Kidney glomerular epithelial cell (primary cell): ENCODE measurements around the gene WDFY4.

Experiments used
- DNase-seq: peaks from one replicate; lab custom pipeline; 2025; lab: John Stamatoyannopoulos, UW

Gene WDFY4

DNA sequence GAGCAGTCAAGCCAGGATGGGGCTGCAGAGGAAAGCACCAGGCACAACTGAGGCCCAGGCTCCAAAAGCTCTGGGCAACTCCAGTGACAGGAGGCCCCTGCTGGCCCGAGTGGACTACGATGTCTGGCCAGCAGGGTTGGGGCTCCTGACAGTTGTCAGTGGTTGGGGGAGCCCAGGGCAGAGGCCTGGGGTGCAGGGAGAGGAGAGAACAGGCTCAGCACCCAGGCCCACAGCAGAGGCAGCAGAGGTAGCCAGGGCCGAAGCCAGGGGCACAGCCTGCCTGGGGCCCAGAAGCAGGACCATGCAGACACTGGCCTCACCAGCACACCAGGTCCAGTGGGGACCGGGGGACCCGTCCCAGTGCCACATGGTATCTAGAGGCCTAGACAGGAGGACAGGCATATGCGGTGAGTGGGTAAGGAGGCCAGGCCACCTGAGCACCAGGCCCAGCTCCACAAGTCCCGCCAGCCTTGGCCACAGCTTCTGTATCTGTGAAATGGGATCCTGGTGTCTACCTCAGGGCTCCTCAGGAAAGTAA lies 301.0 kb downstream of the WDFY4 start:
- no peak for DNase-seq

DNA sequence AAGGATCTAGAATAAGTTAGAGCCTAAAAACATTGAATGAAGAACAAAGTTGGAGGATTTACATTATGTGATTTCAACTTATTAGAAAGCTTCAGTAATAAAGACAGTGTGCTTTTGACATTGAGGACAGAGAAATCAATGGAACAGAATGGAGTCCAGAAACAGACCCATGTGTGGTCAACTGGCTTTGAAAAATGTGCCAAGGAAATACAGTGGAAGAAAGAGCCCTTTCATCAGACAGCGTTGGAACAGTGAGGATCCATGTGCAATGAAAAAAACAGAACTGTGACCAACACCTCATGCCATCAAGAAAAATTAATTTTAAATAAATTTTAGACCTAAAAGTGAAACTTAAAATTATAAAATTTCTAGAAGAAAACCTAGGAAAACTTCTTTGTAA lies 305.6 kb downstream of the WDFY4 start:
- DNase-seq: no peak

DNA sequence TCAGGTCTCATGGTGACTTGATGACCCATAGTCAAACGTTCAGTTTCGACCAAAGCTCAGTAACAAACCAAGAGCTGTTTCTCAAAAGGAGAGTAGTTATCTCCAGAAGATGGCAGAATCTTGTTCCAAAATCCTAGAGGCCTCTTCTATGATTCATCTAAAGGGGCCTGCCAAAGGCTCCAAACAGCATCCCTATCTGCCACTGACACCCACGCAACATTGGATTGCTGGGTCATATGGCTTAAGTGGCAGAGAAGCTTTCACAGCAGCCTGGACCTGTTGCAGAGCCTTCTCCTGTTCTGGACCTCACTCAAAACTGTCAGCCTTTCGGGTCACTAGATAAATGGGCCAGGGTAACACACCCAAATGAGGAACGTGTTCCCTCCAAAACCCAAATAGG lies 309.0 kb downstream of the WDFY4 start:
- no peak for DNase-seq

DNA sequence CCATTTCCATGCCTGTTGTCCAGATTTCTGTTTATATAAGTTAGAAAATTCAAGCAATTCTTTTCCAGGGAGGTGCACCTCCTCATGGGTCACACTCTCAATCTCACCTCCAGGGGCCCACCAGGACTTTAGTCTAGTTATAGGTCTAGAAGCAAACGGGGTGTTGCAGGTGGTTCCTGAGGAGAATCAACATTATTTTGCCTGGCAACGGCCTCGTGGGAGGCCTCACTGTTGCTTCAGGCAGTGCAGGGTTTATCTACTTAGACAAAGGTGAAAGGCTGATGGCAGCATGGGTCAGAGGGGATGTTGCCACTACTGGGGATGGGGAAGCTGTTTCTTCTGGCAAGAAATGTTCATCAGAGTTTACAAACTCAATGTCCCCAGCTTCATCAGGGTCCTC lies 311.7 kb downstream of the WDFY4 start:
- DNase-seq: no peak

DNA sequence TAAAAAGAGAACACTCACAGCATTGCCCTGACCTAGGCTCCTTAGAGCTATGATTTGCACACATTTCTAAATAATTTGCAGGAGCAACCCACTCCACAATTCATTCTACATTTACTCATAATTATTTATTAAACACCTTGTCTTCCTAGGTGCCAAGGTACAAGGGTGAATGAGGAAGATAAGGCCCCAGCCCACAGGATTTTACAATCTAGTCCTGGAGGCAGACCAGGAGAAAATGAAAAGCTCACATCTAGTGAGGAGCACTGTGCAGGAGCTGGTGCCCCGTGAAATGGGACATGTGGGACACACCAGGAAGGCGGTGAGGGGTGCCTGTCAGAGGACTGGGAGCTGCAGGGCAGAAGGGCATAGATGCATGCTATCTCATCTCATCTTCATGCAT lies 314.7 kb downstream of the WDFY4 start:
- DNase-seq: no peak

DNA sequence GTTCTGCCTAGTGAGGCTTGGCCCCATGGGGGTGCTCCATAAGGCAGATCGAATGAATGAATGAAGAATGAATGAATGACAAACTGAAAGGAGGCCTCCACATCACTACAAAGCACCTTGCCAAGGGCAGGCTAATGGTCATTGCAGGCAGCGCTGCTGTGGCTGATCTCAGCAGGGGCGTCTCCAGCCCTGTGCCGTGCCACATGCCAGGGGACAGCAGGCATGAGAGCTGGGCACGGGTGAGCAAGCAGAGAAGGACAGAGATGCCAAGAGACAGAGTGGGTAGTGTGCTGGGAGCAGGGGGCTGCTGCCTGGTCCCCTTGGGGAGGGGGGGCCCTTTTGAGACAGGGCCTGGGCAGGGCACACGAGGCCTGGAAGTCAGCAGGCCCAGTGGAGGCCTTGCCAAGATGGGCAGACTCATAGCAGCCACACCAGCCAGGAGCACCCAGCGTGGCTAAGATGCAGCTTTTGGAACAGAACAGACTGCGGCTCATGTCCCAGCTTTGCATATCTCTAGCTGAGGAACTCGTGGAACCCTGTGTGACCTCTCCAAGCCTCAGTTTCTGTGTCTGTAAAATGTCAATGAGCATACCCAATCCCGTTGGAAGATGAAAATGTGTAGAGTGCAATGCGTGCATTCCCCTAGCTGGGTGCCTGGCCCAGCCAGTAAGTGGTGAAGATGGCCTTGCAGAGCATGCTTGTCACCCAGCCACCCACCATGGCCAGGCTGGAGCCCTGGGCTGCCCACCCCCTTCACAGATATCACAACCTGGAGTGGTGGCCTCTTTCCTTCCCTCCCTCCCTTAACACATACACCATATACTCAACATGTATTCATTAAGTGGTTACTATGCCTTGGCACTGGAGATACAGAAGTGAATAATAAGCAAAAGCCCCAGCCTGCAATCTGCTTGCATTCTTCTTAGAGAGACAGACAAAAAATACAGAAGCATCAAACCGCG lies 316.0 kb downstream of the WDFY4 start:
- DNase-seq: no peak

DNA sequence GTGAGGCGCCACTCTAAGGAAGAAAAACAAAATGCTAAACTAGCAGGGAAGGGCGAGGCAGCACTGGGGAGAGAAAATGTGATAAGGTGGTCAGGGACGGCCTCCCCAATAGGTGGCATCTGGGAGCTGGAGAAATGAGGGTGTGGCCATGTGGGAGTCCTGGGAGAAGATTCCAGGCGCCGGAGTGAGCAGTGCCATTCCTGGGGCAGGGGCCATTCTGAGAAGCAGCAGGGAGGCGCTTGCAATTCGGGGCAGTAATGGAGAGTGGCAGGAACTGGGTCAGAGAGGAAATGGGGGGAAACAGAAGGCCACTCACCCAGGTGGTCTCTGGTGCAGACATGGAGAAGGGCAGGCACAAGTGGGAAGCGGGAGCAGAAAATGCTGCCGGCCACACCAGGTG lies 316.7 kb downstream of the WDFY4 start:
- DNase-seq: no peak

DNA sequence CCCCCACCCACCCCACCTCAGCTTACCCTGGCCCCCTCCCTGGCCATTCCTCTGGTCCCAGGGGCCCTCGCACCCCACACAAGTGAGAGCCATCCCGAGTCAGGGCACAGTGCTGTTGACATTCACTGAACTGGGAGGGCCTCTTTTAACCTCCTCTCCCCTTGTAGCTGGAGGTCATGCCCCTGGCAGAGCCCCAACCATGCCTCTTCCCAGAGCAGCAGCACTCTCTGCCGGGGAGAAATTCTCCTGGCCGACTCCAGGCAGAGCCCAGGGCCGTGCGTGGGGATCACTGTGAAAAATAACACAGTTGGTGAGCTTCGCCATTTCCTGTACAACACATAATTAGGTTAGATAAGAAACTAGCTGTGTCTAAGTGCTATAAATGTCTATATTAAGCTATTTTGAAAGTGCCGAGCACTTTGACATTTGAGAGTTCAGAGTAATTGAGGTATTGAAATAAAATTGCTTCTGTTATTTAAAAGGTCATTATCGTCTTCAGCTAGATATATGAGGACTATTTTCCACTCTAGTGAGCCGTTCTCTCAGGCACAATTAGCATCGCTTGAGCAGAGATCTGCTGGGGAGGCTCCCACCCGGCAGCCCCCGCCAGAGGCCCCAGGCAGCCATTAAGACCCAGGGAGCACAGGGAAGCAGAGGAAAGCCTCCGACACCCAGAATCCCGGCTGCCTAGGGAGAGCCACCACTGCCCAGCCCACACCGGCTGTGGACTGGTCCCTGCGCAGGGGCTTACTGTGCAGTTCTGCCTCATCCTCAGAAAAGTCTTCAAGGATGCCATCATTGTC lies 317.4 kb downstream of the WDFY4 start:
- no peak for DNase-seq

DNA sequence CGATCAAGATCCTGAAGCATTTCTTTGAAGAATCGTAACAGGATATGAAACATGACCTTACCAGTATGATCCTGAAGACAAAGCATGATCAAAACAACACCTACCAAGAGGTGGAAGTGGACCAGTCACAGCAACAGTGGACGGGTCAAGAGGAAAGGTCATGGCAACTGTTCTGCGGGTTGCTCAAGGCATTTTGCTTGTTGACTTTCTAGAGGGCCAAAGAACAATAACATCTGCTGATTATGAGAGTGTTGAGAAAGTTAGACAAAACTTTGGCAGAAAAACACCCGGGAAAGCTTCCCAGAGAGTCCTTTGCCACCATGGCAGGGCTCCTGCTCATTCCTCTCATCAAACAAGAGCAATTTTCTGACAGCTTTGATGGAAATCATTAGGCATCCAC lies 320.6 kb downstream of the WDFY4 start:
- no peak for DNase-seq

DNA sequence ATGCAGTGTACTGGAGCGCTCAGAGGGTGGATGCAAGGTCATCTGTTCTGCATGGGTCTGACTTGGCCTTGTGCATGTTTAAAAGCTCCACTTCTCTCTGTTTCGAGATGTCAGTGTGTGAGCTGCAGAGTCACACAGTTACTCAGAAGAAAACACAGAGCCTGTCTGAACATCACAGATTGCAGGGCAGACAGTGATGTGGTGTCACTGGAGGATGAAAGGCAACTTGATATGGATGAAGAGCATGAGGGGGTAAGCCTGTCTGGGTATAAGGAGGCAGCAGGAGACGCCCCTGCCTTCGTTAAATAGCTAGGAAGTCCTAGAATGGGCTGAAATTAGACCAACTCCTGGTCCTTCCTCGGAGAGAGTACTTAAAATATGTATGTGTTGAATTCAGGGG lies 322.5 kb downstream of the WDFY4 start:
- no peak for DNase-seq

DNA sequence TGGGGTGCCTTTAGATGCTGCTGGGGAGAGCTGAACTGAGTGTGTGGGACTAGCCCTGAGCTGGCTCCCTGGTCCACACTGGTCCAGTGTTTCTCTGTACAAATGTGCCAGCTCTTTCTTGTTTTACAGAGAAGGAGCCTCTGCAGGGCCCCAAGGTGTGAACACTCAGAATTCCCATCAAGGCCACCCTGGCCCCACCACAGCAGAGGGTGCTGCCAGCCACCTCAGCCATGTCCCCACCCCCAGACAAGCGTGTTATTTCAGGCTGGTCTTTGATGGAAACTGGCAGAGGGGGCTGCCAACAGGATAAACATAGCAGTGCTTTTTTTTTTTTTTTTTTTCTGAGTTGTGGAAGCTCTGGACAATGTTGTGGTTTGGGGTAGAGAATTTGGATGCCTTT lies 323.4 kb downstream of the WDFY4 start:
- no peak for DNase-seq

DNA sequence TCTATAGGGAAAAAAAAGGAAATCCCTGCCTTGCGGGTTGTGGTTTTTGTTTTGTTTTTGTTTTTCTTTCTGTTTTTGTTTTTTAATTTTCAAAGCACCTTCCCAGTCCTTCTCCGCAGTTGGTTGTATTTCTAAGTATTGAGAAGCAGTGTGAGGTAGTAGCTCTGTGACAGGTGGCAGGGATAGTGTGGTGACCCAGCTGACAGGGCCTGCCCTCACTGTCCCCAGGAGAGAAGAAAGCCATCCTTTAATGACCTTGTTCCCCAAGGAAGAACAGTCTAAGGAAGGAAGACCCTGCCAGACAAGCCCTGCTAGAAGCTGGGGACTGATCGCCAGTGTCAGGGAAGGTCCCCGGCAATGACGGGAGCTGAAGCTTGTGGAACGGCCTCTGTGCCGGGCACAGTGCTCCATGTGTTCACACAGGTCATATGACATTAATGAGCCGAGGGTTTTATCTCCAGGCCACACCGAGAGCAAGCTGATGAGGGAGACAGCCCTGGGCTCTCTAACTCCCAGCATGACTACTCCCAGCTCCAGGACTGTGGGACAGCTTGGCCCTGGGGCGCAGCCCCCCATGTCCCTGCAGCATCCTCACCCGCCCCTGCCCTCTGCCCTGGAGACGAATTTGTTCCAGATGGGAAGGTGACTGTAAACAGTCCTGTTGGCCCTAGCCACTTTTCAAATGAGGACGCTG lies 324.0 kb downstream of the WDFY4 start:
- no peak for DNase-seq

DNA sequence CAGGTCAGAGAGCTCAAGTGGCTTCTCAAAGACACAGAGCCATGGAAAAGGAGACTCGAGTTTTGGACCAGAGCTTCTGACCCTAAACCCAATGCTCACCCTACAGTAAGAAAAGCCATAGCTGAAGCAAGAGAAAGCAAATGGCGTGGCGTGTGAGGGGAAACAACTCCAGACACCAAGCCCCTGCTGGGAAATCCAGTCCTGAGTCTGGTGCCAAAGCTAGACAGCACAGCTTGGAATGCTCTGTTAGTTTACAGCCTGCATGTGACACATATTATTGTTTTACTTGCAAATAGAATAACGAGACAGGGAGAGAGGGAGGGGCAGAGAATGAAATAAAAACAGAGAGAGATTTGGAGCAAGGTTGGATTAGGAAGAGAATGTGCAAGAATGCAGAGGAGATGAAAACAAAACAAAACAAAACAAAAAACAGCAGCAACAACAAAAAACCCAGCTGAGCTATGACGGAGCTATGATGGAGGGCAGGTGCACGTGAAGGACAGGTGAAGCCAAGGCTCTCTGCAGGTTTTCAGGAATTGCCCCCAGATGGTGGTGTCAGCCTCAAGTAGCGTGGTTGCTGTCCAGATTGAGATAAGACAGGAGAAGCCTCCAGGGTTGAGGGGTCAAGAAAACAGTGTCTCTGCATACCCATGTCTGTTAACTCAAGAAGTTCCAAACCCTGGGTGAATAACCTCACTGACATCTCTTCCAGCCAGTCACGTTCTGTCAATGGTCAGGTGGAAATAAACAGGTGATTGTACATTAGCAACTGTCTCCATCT lies 324.7 kb downstream of the WDFY4 start:
- no peak for DNase-seq

DNA sequence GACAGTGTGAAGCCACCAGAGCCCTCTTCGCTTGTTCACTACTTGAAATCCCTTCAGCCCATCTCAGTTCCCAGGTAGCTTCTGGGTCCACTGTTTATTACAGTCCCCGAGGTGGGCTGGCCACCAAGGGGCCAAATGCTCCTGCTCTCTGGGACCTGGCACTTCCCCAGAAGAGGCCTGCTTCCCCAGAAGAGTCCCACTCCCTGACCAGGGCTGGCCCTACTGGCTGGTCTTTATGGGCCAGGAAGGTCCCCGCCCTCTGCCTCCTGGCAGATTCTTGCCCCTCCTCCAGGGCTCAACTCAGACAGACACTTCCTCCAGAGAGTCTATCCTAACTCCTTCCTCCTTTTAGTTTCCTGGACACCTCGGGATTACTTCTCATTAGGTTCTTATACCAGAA lies 325.6 kb downstream of the WDFY4 start:
- no peak for DNase-seq

DNA sequence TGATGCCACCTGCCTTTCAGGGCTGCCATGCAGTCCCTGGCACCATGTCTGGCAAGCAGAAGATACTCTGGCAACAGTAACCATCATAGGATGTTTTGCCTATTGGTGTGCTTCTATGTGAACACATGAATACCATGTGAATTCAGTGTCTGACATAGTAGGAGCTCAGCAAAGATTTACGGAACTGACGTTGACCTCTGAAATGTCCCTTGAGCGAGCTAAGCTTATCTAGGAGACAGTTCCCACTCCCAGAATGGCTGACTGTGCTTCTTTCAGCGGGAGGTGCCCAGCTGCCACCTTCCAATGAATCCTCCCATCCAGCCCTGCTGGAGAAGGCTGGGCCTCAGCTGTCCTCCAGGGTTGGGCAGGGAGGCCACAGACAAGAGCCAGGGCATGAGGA lies 326.2 kb downstream of the WDFY4 start:
- no peak for DNase-seq

DNA sequence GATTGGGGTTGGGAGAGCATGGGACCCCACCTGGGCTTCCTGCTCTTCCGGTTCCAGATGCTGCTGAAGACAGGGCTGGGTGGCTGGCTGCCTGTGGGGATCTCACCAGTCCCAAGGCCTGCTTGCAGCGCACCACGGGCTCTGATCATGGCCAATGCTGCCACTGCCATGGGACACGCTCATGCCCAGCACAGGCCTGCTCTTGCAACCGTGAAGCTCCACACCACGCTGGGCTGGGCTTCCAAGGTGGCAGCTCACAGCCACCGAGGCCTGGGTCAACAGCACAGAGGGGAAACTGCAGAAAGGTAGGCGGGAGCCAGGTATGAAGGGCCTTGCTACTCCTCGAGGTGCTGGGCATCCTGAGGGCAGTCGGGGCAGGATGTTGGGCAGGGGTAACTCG lies 327.1 kb downstream of the WDFY4 start:
- DNase-seq: no peak

DNA sequence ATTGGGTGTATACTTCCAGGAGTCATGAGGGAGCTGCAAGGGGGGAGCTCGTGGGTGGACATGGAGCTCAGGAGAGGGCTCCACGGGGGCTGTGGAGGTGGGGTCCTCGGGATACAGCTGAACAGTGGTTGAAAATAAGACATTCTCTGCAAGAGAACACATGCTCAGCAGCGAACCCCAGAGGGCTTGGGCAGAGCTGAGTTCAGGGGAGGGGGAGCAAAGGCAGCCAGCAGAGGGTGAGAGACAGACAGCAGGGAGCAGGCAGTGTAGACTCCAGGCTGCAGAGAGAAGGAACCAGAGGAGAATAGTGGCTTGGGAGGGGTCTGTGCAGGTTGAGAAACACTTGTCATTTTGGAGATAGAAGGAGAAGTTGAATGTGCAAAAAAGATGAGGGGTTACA lies 327.9 kb downstream of the WDFY4 start:
- DNase-seq: no peak

DNA sequence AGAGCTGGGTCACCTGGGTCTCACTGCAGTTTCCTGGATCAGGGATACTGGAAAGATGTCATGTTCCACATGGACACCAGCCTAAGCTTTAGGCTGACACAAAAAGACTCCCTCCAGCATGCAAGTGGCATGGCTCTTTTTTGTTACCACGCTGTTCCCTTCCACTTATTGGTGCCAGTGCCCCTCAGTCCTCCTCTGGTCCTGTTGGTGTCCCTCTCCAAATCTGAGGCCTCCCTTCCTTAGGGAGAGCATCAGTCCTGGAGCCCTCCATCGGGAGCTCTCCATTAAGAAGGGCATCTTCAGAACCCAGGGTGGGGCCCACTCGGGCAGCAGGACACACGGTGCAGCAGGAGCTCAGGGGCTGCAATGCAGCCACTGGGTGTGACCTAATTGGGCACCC lies 331.0 kb downstream of the WDFY4 start:
- no peak for DNase-seq

DNA sequence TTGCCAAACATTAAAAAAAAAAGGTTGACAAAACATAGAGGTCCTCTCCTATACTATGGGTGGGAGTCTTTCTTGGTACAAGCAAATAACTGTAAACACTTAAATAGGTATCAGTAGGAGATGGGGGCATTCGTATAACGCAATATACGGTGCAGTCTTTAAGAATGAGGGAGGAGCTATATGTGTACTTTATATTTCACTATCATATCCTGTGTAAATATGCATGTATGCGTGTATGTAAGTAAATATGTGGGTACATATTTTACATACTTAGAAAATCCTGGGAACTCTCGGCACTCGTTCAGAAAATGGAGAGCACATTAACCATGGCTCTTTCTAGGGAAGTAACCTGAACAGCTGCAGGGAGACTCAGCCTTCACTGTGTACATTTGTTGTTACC lies 337.0 kb downstream of the WDFY4 start:
- no peak for DNase-seq

DNA sequence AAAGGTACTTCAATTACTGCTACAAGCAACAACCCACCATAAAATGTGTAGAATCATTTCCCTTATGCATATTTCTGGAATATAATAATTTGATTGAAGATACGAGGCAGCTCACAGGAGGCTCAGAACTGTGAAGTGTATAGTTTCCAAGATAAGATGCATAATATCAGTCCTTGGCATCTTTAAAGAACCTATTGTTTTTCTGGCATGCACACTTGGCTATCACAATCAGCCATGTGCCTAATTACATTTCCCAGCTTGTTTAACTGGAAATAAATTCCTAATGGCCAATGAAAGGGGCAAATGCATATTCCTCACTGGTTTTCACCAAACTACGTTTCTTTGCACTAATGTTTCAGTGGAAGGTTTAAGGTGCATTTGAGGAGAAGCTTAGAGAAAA lies 338.4 kb downstream of the WDFY4 start:
- DNase-seq: no peak

DNA sequence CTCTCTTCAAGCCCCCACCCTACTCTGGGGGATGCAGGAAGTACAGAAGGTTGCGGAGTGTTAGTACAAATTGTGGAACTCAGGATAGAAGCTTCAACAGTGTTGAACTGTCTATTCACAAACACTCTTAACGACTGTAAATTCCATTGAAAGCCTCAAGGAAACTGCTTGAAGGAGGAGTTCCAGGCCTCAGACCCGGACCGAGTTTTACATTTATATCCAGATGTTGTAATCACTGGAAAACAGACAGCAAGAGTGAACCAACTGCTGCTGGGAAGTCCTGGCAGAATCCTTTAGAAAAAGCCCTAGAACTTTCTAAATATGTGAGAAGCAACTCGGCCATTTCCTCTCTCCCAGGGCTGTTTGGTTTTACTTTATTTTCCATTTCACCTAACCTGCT lies 339.1 kb downstream of the WDFY4 start:
- DNase-seq: no peak

DNA sequence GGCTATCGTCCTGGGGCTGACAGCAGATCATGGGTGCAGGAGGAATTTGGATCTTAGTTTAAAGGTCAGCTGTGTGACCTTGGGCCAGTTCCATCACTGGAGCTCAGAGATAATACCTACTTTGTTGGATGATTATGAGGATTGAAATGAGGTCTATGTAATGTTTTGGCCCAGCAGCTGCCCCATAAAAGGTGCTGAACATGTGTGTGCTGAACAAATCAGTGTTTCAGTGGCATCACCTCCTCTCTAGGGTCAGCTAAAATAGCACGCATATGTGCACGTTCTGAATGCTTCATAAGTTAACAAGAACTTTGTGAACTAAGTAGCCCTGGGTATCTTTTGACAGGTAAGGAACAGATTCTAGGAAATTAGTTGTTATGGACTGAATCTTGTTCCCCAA lies 339.8 kb downstream of the WDFY4 start:
- DNase-seq: no peak
